ENCODE measurements around the gene EDA2R. TPM values are rescaled to one million over a fixed set of nuclear protein-coding genes. Genes with fewer than 3 reads are reported as not detected.

Gene EDA2R
- total and polyA plus RNA-seq, 2 of the 8 experiments (the other 6 are each of a cell fraction or from before 2014, with no cell fraction given) = 5.0 to 7.0 TPM

DNA sequence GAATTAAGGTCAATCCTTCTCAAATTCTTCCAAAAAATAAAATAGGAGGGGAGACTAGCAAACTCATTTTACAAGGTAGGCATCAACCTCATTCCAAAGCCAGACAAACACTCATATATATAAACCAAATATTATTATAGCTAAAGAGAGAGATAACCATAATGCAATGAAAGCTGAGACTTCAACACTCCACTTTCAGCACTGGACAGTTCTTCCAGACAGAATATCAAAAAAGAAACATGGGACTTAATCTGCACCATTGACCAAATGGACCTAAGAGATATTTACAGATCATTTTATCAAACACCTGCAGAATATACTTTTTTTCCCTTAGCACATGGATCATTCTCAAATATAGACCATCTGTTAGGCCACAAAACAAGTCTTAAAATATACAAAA is 15.5 kb upstream of the EDA2R start:
- no peak overlapping the region for H3K23ac ChIP-seq (ENCODE audit: insufficient read length)
- no peaks in the 10 kb centered on the region for H4K20me1 ChIP-seq (replicated peaks in 1 of 2; ENCODE audit: control insufficient read depth in 1 of 2, insufficient read depth in 2 of 2, low read length in 2 of 2)
- H3K23me2 ChIP-seq (ENCODE audit: low read depth, low read length) = no peaks in the 10 kb centered on the region
- no peaks in the 10 kb centered on the region for H3K9me3 ChIP-seq (ENCODE audit: insufficient read depth in 2 of 2, low read depth in 1 of 2, low read length in 1 of 2)
- no peaks in the 10 kb centered on the region for H3K79me2 ChIP-seq (ENCODE audit: control insufficient read depth in 1 of 2, insufficient read depth in 2 of 2, low read length in 2 of 2)
- no peak overlapping the region for H3K56ac ChIP-seq (replicated peaks; ENCODE audit: insufficient read length, low read depth, low read length)
- H3K79me1 ChIP-seq (ENCODE audit: low read depth, low read length) = no peaks in the 10 kb centered on the region
- H3K27ac ChIP-seq (ENCODE audit: low read depth, low read length) = no peak overlapping the region
- no peak overlapping the region for H4K8ac ChIP-seq (ENCODE audit: extremely low read depth, insufficient read depth, low read length)
- no peak overlapping the region for H4K5ac ChIP-seq (ENCODE audit: insufficient read length, low read depth, low read length)
- CTCF ChIA-PET (ENCODE audit: partially characterized antibody) = no interaction called here
- no peak overlapping the region for H2BK12ac ChIP-seq (ENCODE audit: low read depth, low read length)
- no peak overlapping the region for H3K18ac ChIP-seq (ENCODE audit: extremely low read depth, low read length)
- H2BK120ac ChIP-seq (replicated peaks; ENCODE audit: low read depth, low read length) = no peak overlapping the region
- no peaks in the 10 kb centered on the region for H3K36me3 ChIP-seq (ENCODE audit: control insufficient read depth in 2 of 4, insufficient read depth in 4 of 4, low read length in 3 of 4)
- H3K27me3 ChIP-seq (replicated peaks in 1 of 4; ENCODE audit: control insufficient read depth in 3 of 4, extremely low read depth in 1 of 4, insufficient read depth in 3 of 4, low read length in 3 of 4) = no peaks in the 10 kb centered on the region
- H2AFZ ChIP-seq (ENCODE audit: low read length) = no peak overlapping the region
- H2BK20ac ChIP-seq (ENCODE audit: low read length) = no peak overlapping the region
- POLR2A ChIA-PET (ENCODE audit: partially characterized antibody) = no interaction called here
- FAIRE-seq (no peak), DNase-seq (ENCODE audit: low read depth in 1 of 2, low spot score in 2 of 2) (no peak)
- no peaks in the 10 kb centered on the region for H3K4me1 ChIP-seq (replicated peaks in 1 of 4; ENCODE audit: control insufficient read depth in 3 of 4, insufficient read depth in 4 of 4, low read length in 3 of 4)
- no peak overlapping the region for H2BK15ac ChIP-seq (ENCODE audit: low read length)
- no peak overlapping the region for H4K91ac ChIP-seq (replicated peaks; ENCODE audit: insufficient read length, low read length)
- no peak overlapping the region for H2BK5ac ChIP-seq (ENCODE audit: low read depth, low read length)
- no peak overlapping the region for H3K9ac ChIP-seq (replicated peaks in 1 of 4; ENCODE audit: extremely low read depth in 1 of 4, low read depth in 3 of 4, low read length in 3 of 4)
- no peak overlapping the region for H2AK5ac ChIP-seq (ENCODE audit: low read depth, low read length)
- H3K4ac ChIP-seq (replicated peaks; ENCODE audit: insufficient read length, low read depth, low read length) = no peak overlapping the region
- no peak overlapping the region for H3K4me2 ChIP-seq (ENCODE audit: insufficient read depth in 1 of 2, low read depth in 2 of 2, low read length in 2 of 2)
- H3K4me3 ChIP-seq (ENCODE audit: extremely low read depth in 1 of 4, insufficient read depth in 2 of 4, low read depth in 3 of 4, low read length in 4 of 4) = no peak overlapping the region
- H3K14ac ChIP-seq (ENCODE audit: insufficient read length) = no peak overlapping the region
- TF ChIP-seq TAF7 (optimal IDR thresholded peaks at IDR 0.05; ENCODE audit: borderline replicate concordance, low read depth, low read length) = no peak
- no peak for TF ChIP-seq JUN (IDR thresholded peaks at IDR 0.05; ENCODE audit: low read depth, low read length)

All from H1 (cell line).